Peyer's patch (tissue), 4 donors: ENCODE measurements around the gene DMRTC2.

Experiments used
- CTCF ChIP-seq, 6 experiments: fragments of 450-650 bp in 4 of 6; fragments of 200-600 bp in 2 of 6; sonication (generic) in 1 of 6; IDR thresholded peaks; one replicate each; pipeline ENCODE4 v1.5.1; 2017 to 2019; ENCODE audit warnings: antibody characterized with exemption in 6 of 6, mild to moderate bottlenecking in 3 of 6, moderate library complexity in 1 of 6
- POLR2A ChIP-seq, 2 donors: fragments of 450-650 bp; IDR thresholded peaks; one replicate each; pipeline ENCODE4 v1.5.1; 2017; ENCODE audit warnings: antibody characterized with exemption in 2 of 2, mild to moderate bottlenecking in 2 of 2, moderate library complexity in 2 of 2

- no peak for TF ChIP-seq CTCF (IDR thresholded peaks at IDR 0.05)
- TF ChIP-seq POLR2A (IDR thresholded peaks at IDR 0.05): no peak
Observed at GRCh38 chr19:41886761-41887710, 42.2 kb downstream of the DMRTC2 start.
